Measurements from ENCODE around the gene FCGBP.

FCGBP gene

GRCh38 chr19:39941615-39942365 is 7.4 kb upstream of the FCGBP start:
- DNase-seq (ENCODE audit: insufficient read length, low spot score) (no peak), FAIRE-seq (no peak)
- no peak for TF ChIP-seq CTCF (IDR thresholded peaks at IDR 0.05; ENCODE audit: insufficient read depth, missing control alignments)

GRCh38 chr19:39941151-39941550 is 6.7 kb upstream of the FCGBP start:
- TF ChIP-seq CTCF (IDR thresholded peaks at IDR 0.05; ENCODE audit: insufficient read depth, missing control alignments) = no peak
- no peak for DNase-seq (ENCODE audit: insufficient read length, low spot score)
- no peak for FAIRE-seq

GRCh38 chr19:39940221-39940833 is 5.9 kb upstream of the FCGBP start:
- FAIRE-seq (no peak), DNase-seq (ENCODE audit: insufficient read length, low spot score) (no peak)
- no peak for TF ChIP-seq CTCF (IDR thresholded peaks at IDR 0.05; ENCODE audit: insufficient read depth, missing control alignments)

- no peak for DNase-seq (ENCODE audit: insufficient read length, low spot score)
- no peak for TF ChIP-seq CTCF (IDR thresholded peaks at IDR 0.05; ENCODE audit: insufficient read depth, missing control alignments)
- no peak for FAIRE-seq
Measured at GRCh38 chr19:39939556-39939955, 5.1 kb upstream of the FCGBP start.

GRCh38 chr19:39937787-39938186 is 3.4 kb upstream of the FCGBP start:
- FAIRE-seq (no peak), DNase-seq (ENCODE audit: insufficient read length, low spot score) (no peak)
- TF ChIP-seq CTCF (IDR thresholded peaks at IDR 0.05; ENCODE audit: insufficient read depth, missing control alignments) = no peak

- FAIRE-seq = no peak
- no peak for TF ChIP-seq CTCF (IDR thresholded peaks at IDR 0.05; ENCODE audit: insufficient read depth, missing control alignments)
- DNase-seq (ENCODE audit: insufficient read length, low spot score) = no peak
Measured at GRCh38 chr19:39937094-39937720, 2.8 kb upstream of the FCGBP start.

- DNase-seq (ENCODE audit: insufficient read length, low spot score) (no peak), FAIRE-seq (no peak)
- TF ChIP-seq CTCF (IDR thresholded peaks at IDR 0.05; ENCODE audit: insufficient read depth, missing control alignments) = no peak
Measured at GRCh38 chr19:39936622-39937021, 2.2 kb upstream of the FCGBP start.

Measured in D721Med (cell line).